Lung microvascular endothelial cell (primary cell): ENCODE measurements around the gene CLHC1. TPM values are rescaled to one million over a fixed set of nuclear protein-coding genes. Genes with fewer than 3 reads are reported as not detected.
"Not testable (repeated sequence)": the region's sequence is repeated elsewhere in the genome, so short reads cannot be mapped to it uniquely, and the experiment has no call there.

ENCODE experiments used
- DNase-seq, 2 donors: peaks; one replicate each; pipeline versions ENCODE4 v3.0.0 to v3.0.0-alpha.2; 2010; ENCODE audit warnings: low read depth in 2 of 2
- total RNA-seq: library from RNA; depleted of rRNA; stranded (reverse); fragments of >200 nt; gene quantifications from 2 replicates; pipeline ENCODE4 v1.2.1, GENCODE V29; 2014

The CLHC1 gene
- total RNA-seq, 1 donor from 2014 or later, result 6.9 TPM

DNA sequence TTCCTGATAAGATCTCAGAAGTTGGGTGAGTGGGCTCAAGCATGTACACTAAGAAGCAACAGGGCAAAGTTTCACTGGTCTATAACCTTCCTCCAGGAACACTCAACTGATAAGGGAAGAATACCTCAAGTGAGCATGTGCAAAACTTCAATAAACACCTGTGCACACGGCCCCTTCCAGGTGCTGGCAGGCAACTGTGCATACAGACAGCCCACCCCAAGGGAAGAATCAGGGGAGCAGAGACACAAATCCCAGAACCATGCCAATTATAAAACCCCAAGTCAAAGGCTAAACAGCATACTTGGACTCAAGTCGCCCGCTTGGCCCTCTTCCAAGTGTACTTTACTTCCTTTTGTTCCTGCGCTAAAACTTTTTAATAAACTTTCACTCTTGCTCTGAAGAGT lies 96.0 kb downstream of the CLHC1 start:
- no peak for DNase-seq

DNA sequence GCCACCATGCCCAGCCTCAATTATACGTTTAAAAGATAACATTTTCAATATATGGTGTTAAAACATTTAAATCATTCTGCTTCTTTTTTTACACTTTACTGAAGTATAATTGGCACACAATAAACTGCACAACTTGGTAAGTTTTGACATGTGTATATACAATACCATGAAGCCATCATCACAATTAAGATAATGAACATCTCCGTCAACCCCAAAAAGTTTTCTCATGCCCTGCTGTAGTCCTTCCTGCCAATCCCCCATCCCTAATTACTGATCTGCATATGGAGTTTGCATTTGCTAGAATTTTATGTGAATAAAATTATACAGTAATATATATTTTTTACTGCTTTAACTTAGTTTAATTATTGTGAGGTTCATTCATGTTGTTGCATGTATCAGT lies 96.6 kb downstream of the CLHC1 start:
- DNase-seq, result no peak

DNA sequence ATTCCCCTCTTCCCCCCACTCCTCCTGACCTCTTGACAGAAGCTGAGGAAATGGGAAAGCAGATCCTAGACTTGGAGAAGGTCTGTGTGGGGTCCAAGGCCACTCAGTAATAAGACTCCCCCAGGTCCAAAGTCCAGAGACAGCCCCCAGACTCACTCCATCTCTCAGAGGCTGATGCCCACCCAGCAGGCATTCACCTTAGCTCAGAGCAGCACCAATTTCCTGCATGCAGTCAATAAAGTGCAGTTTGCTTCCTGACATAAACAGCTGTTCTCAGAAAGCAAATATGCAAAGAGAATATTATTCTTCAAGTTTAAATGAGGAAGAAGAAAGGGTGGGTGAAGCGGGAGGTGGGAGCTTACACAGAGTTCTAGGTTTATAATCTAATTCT lies 97.8 kb downstream of the CLHC1 start:
- DNase-seq, result no peak

DNA sequence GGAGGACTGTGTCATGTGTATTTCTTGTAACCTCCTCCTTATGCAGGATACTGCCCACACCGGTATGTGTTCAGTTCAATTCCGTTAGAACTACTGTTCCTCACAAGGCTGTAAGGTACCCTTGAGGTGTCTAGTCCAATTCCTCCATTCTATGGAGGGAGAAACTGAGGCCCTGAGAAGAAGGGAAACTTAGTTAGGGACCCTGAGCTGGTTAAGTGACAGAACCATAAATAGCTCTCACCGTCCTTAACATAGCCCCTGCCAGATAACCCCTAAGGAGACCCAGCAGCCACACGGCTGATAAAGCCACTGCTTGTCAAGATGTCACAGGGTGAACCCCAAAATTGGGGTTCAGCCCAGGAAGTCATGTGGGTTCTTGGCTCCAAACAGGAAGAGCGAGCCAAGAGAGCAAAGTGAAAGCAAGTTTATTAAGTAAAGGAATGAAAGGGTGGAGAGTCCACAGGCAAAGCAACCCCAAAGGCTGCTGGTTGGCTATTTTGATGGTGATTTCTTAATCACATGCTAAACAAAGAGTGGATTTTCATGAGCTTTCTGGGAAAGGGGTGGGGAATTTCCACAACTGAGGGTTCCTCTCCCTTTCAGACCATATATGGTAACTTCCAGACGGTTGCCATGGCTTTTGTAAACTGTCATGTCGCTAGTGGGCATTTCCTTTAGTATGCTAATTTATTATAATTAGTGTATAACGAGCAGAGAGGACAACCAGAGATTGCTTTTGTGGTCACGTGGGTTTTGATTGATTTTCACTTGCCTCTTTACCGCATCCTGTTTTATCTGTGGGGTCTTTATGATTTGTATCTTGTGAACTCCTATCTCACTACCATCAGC lies 98.4 kb downstream of the CLHC1 start:
- peak; percentile 64 to 92 for DNase-seq

DNA sequence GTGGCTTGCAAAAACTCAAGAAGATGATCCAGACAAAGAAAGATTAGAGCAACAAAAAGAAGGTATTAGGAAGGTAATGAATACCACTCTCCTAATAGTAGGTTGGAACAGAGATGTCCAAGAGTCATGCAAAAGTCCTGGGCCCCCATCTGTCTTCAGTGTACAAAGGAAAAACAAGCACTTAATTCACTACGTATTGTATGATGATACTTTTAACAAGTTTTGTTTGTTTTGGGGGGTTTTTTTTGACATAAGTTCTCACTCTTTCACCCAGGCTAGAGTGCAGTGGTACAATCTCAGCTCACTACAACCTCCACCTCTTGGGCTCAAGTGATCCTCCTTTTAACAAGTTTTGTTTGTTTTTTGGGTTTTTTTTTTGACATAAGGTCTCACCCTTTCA lies 101.2 kb downstream of the CLHC1 start:
- no peak for DNase-seq

DNA sequence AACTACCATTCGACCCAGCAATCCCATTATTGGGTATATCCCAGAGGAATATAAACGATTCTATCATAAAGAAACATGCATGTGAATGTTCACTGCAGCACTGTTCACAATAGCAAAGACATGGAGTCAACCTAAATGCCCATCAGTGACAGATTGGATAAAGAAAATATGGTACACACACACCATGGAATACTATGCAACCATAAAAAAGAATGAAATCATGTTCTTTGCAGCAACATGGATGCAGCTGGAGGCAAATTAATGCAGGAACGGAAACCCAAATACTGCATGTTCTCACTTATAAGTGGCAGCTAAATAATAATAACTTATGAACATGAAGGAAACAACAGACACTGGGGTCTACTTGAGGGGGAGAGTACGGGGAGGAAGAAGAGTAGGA lies 105.5 kb downstream of the CLHC1 start:
- DNase-seq, result not testable (repeated sequence)

Other genes with a start within 250 kb of the CLHC1 start
- 84.5 and 105 TPM in 2 replicates for gene RTN4, start 181.8 kb downstream of the CLHC1 start, total RNA-seq
- gene RPS27A, start 395 bp upstream of the CLHC1 start, total RNA-seq, result 704 and 782 TPM in 2 replicates
- gene MTIF2, start 36.9 kb upstream of the CLHC1 start, total RNA-seq, result 21.2 and 24.0 TPM in 2 replicates
- 25.5 and 42.1 TPM in 2 replicates for gene CCDC88A, start 187.6 kb upstream of the CLHC1 start, total RNA-seq